GM19395 (cell line): ENCODE measurements around the gene GOLGA1.
"Not testable (repeated sequence)": the region's sequence is repeated elsewhere in the genome, so short reads cannot be mapped to it uniquely, and the experiment has no call there.

Source experiments
- ATAC-seq: cut with Tn5 transposase; IDR thresholded peaks from one replicate; pipeline ENCODE4 v1.9.1; 2021; ENCODE audit warnings: mild to moderate bottlenecking, moderate library complexity; ENCODE audit not compliant: unreplicated experiment

The GOLGA1 gene

GRCh38 chr9:124859803-124860581 is 80.9 kb downstream of the GOLGA1 start:
- no peak for ATAC-seq

- ATAC-seq, result no peak
Measured at GRCh38 chr9:124858330-124859046, 82.4 kb downstream of the GOLGA1 start.

- ATAC-seq, result no peak
Measured at GRCh38 chr9:124857533-124858162, 83.2 kb downstream of the GOLGA1 start.

- ATAC-seq, result no peak
Measured at GRCh38 chr9:124855944-124856765, 84.7 kb downstream of the GOLGA1 start.

GRCh38 chr9:124855566-124855943 is 85.3 kb downstream of the GOLGA1 start:
- ATAC-seq, result no peak

GRCh38 chr9:124854822-124855221 is 86.1 kb downstream of the GOLGA1 start:
- no peak for ATAC-seq

GRCh38 chr9:124854161-124854560 is 86.7 kb downstream of the GOLGA1 start:
- ATAC-seq, result no peak

GRCh38 chr9:124853605-124854143 is 87.2 kb downstream of the GOLGA1 start:
- ATAC-seq, result no peak

- peak; percentile 81 for ATAC-seq
Measured at GRCh38 chr9:124852829-124853531, 87.9 kb downstream of the GOLGA1 start, which contains the start of gene WDR38. WDR38 (plus strand) TSS chr9:124853460; CDS start chr9:124853532, 72 bp downstream.

- no peak for ATAC-seq
Measured at GRCh38 chr9:124852121-124852828, 88.6 kb downstream of the GOLGA1 start.

GRCh38 chr9:124849801-124850200 is 91.1 kb downstream of the GOLGA1 start:
- no peak for ATAC-seq

- ATAC-seq, result no peak
Measured at GRCh38 chr9:124846969-124847368, 93.9 kb downstream of the GOLGA1 start.

- not testable (repeated sequence) for ATAC-seq
Measured at GRCh38 chr9:124846467-124846866, 94.4 kb downstream of the GOLGA1 start.

GRCh38 chr9:124844291-124844690 is 96.6 kb downstream of the GOLGA1 start:
- ATAC-seq, result no peak

- ATAC-seq, result no peak
Measured at GRCh38 chr9:124843456-124844034, 97.3 kb downstream of the GOLGA1 start.

GRCh38 chr9:124841075-124841821 is 99.6 kb downstream of the GOLGA1 start:
- no peak for ATAC-seq

- no peak for ATAC-seq
Measured at GRCh38 chr9:124840300-124840833, 100.5 kb downstream of the GOLGA1 start.
